COR-L47 (cell line): ENCODE results near the gene NOS3.
"Not testable (repeated sequence)": the region's sequence is repeated elsewhere in the genome, so short reads cannot be mapped to it uniquely, and the experiment has no call there.

ENCODE experiments used
- DNase-seq: peaks from one replicate; lab custom pipeline; 2025; lab: John Stamatoyannopoulos, UW

NOS3 gene

GRCh38 chr7:151017370-151017952, 26.6 kb downstream of the NOS3 start:
- DNase-seq, result no peak

GRCh38 chr7:151017953-151018420, 27.2 kb downstream of the NOS3 start:
- DNase-seq, result peak; percentile 9

GRCh38 chr7:151018421-151019129, 27.8 kb downstream of the NOS3 start:
- no peak for DNase-seq

- DNase-seq, result no peak
Observed at GRCh38 chr7:151019130-151019447, 28.3 kb downstream of the NOS3 start.

- no peak for DNase-seq
Observed at GRCh38 chr7:151020231-151020630, 29.4 kb downstream of the NOS3 start.

GRCh38 chr7:151023232-151023631, 32.4 kb downstream of the NOS3 start:
- DNase-seq, result no peak

GRCh38 chr7:151024435-151025056, 33.7 kb downstream of the NOS3 start, which contains the start of gene ATG9B:
Gene ATG9B, minus strand, starts transcription at chr7:151024494. Its CDS starts 71 bp downstream, at chr7:151024423.
- DNase-seq, result no peak

- DNase-seq, result no peak
Observed at GRCh38 chr7:151025924-151026671, 35.3 kb downstream of the NOS3 start.

GRCh38 chr7:151026771-151027727, 36.2 kb downstream of the NOS3 start:
- DNase-seq, result not testable (repeated sequence)

- not testable (repeated sequence) for DNase-seq
Observed at GRCh38 chr7:151027728-151028130, 36.9 kb downstream of the NOS3 start.

- DNase-seq, result peak; percentile 98
Observed at GRCh38 chr7:151028131-151028947, 37.5 kb downstream of the NOS3 start, which contains the start of gene ABCB8. Gene ABCB8, plus strand, starts transcription at chr7:151028450. Its CDS starts 66 bp downstream, at chr7:151028516.

- no peak for DNase-seq
Observed at GRCh38 chr7:151028948-151029501, 38.2 kb downstream of the NOS3 start.

GRCh38 chr7:151031011-151031410, 40.2 kb downstream of the NOS3 start:
- no peak for DNase-seq

GRCh38 chr7:151032936-151033863, 42.4 kb downstream of the NOS3 start:
- DNase-seq, result no peak

GRCh38 chr7:151033864-151034249, 43.0 kb downstream of the NOS3 start:
- DNase-seq, result no peak

GRCh38 chr7:151034312-151035025, 43.7 kb downstream of the NOS3 start:
- DNase-seq, result no peak

- no peak for DNase-seq
Observed at GRCh38 chr7:151035026-151035717, 44.4 kb downstream of the NOS3 start.

- no peak for DNase-seq
Observed at GRCh38 chr7:151035902-151036301, 45.1 kb downstream of the NOS3 start.
